ENCODE results near the gene CBARP. TPM values are rescaled to one million over a fixed set of nuclear protein-coding genes. Genes with fewer than 3 reads are reported as not detected.

Gene CBARP
- total and polyA plus RNA-seq, 2 of the 13 experiments (the other 11 are each of a cell fraction or from before 2014, with no cell fraction given) = 1.2 to 1.4 TPM

DNA sequence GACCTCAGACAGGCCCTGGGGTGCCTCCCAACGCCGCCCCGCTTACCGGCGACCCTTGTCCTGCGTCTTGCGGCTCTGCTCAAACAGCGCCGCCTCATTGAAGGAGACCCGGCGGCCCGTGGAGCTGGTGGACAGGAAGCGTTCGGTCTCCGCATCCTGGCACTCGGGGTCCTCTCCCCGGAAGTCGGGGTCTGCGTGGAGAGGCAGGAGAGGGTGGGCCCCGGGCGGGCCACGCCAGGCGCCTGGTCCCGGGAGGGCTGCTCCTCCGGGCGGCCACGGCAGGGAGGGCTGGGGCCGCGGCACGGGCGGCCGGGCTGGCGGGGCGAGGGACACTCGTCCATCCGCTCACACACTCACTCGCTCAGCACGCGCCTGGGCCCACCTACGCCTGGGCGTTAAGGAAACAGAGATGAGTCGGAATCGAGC lies 2.8 kb downstream of the CBARP start:
- Histone ChIP-seq H3K36me3 (replicated peaks in 1 of 2; ENCODE audit: control insufficient read depth in 1 of 2, insufficient read depth in 2 of 2, low read length in 2 of 2) (peaks cover 0 to 3% of the 10 kb centered on the region in 2 experiments; a peak in 1 of 5 replicates), H3K27me3 (ENCODE audit: control insufficient read depth in 1 of 2, insufficient read depth in 2 of 2, low read length in 2 of 2) (no peaks in the 10 kb centered on the region), H3K4me3 (replicated peaks in 1 of 3; ENCODE audit: insufficient read depth in 1 of 3, low read depth in 2 of 3, low read length in 3 of 3) (no peak overlapping the region), H2AFZ (ENCODE audit: low read length) (no peak overlapping the region), H3K9me3 (ENCODE audit: low read length) (no peaks in the 10 kb centered on the region), H4K20me1 (ENCODE audit: insufficient read depth, low read length) (no peaks in the 10 kb centered on the region), H3K27ac (ENCODE audit: extremely low read length, insufficient read depth, low read length) (no peak overlapping the region), H3K79me2 (ENCODE audit: insufficient read depth, low read length) (no peaks in the 10 kb centered on the region), H3K4me1 (ENCODE audit: insufficient read depth, low read length) (peaks cover 43% of the 10 kb centered on the region), H3K9ac (ENCODE audit: insufficient read depth, low read depth, low read length) (no peak overlapping the region), H3K4me2 (ENCODE audit: low read depth, low read length) (no peak overlapping the region)
- BruUV-seq (replicated peaks) = no TSS peak
- DNase-seq (ENCODE audit: low spot score) (no peak), ATAC-seq (no peak), FAIRE-seq (no peak)
- POLR2A ChIA-PET = no interaction called here
- in situ Hi-C loops (cut with HindIII; ENCODE audit: extremely low pct_ligation_motif_present, low pct_unique_long_range_greater_than_20kb) = no loop called here
- WGBS (ENCODE audit: low lambda C conversion rate) = 99% methylated on average over 39 of the region's 43 CpGs
- no peak for TF ChIP-seq ZNF570 (CRISPR knock-in tag; IDR thresholded peaks at IDR 0.05; ENCODE audit: borderline replicate concordance)
- TF ChIP-seq ZNF709 (CRISPR knock-in tag; IDR thresholded peaks at IDR 0.05) = no peak
- no peak for TF ChIP-seq ADNP (CRISPR knock-in tag; IDR thresholded peaks at IDR 0.05)
- TF ChIP-seq ZNF687 (CRISPR knock-in tag; IDR thresholded peaks at IDR 0.05) = no peak
- TF ChIP-seq MTA3 (CRISPR knock-in tag; IDR thresholded peaks at IDR 0.05) = no peak
- TF ChIP-seq, protein P1, sequence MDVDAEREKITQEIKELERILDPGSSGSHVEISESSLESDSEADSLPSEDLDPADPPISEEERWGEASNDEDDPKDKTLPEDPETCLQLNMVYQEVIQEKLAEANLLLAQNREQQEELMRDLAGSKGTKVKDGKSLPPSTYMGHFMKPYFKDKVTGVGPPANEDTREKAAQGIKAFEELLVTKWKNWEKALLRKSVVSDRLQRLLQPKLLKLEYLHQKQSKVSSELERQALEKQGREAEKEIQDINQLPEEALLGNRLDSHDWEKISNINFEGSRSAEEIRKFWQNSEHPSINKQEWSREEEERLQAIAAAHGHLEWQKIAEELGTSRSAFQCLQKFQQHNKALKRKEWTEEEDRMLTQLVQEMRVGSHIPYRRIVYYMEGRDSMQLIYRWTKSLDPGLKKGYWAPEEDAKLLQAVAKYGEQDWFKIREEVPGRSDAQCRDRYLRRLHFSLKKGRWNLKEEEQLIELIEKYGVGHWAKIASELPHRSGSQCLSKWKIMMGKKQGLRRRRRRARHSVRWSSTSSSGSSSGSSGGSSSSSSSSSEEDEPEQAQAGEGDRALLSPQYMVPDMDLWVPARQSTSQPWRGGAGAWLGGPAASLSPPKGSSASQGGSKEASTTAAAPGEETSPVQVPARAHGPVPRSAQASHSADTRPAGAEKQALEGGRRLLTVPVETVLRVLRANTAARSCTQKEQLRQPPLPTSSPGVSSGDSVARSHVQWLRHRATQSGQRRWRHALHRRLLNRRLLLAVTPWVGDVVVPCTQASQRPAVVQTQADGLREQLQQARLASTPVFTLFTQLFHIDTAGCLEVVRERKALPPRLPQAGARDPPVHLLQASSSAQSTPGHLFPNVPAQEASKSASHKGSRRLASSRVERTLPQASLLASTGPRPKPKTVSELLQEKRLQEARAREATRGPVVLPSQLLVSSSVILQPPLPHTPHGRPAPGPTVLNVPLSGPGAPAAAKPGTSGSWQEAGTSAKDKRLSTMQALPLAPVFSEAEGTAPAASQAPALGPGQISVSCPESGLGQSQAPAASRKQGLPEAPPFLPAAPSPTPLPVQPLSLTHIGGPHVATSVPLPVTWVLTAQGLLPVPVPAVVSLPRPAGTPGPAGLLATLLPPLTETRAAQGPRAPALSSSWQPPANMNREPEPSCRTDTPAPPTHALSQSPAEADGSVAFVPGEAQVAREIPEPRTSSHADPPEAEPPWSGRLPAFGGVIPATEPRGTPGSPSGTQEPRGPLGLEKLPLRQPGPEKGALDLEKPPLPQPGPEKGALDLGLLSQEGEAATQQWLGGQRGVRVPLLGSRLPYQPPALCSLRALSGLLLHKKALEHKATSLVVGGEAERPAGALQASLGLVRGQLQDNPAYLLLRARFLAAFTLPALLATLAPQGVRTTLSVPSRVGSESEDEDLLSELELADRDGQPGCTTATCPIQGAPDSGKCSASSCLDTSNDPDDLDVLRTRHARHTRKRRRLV (CRISPR knock-in tag; IDR thresholded peaks at IDR 0.05) = no peak
- TF ChIP-seq CENPBD1 (CRISPR knock-in tag; IDR thresholded peaks at IDR 0.05; ENCODE audit: borderline replicate concordance, low read depth) = no peak
- TF ChIP-seq ZNF260 (CRISPR knock-in tag; IDR thresholded peaks at IDR 0.05; ENCODE audit: borderline replicate concordance, low read depth) = no peak
- CTCF ChIA-PET (ENCODE audit: low intra/inter-chr PET ratio, low total read pairs) = no interaction called here
- intact Hi-C loops (cut with micrococcal nuclease; ENCODE audit: unreplicated experiment) = no loop called here
